HCT116 (cell line): ENCODE results near the gene LRRFIP1. TPM values are rescaled to one million over a fixed set of nuclear protein-coding genes. Genes with fewer than 3 reads are reported as not detected.
"Not testable (repeated sequence)": the region's sequence is repeated elsewhere in the genome, so short reads cannot be mapped to it uniquely, and the experiment has no call there.

ENCODE experiments used
- ATAC-seq: fragments of 200-7000 bp; cut with Tn5 transposase; 2 replicates; pipeline ENCODE4 v1.9.1; 2020; ENCODE audit warnings: mild to moderate bottlenecking, moderate library complexity
- BruUV-seq: library from RNA; stranded (reverse); fragments of 400-500 nt; replicated peaks from 2 replicates; lab custom pipeline; 2021; lab: Mats Ljungman, UMichigan
- CTCF ChIA-PET: fragments of 300-600 bp; sonication (Branson Sonifier 250); formaldehyde crosslinking; loops from one replicate; lab custom pipeline; 2021; ENCODE audit warnings: antibody characterized with exemption; lab: Charles Lee
- POLR2A ChIA-PET: fragments of 300-600, 350-600 bp; sonication (Branson Sonifier 250); formaldehyde crosslinking; loops from one replicate; lab custom pipeline; 2021; ENCODE audit warnings: antibody characterized with exemption; lab: Charles Lee
- RAD21 ChIA-PET, 2 experiments: fragments of 300-600 bp; sonication (Branson Sonifier 250); formaldehyde crosslinking; loops; one replicate each; lab custom pipeline; 2023; ENCODE audit warnings: low total read pairs in 2 of 2; ENCODE audit not compliant: uncharacterized antibody in 2 of 2, unreplicated experiment in 2 of 2, low non-redundant PET in 1 of 2; lab: Charles Lee
- DNase-seq: peaks from one replicate; pipeline ENCODE4 v3.0.0-alpha.2; 2010; ENCODE audit warnings: low read depth, low spot score
- H2AFZ ChIP-seq: fragments of 200-600 bp; shearing (Covaris generic), sonication (generic); 2 replicates; pipeline ENCODE4 v1.6.1; 2017; ENCODE audit warnings: low read depth, mixed run types, mixed read lengths, antibody characterized with exemption, low read length; ENCODE audit not compliant: poor library complexity, severe bottlenecking
- H3K27ac ChIP-seq: 2 replicates; pipeline ENCODE4 v1.5.1; 2012; ENCODE audit warnings: low read depth, low read length
- H3K27me3 ChIP-seq: fragments of 200-600 bp; sonication (generic); 2 replicates; pipeline ENCODE4 v1.6.1; 2016; ENCODE audit warnings: mixed run types, low read length, mixed read lengths; ENCODE audit not compliant: insufficient read depth
- H3K36me3 ChIP-seq, 2 experiments: fragments of 200-500 bp in 1 of 2; fragments of 200-600 bp in 1 of 2; sonication (Bioruptor generic) in 1 of 2; sonication (generic) in 1 of 2; 2 replicates each; pipeline versions ENCODE4 v1.5.1 to v1.6.1; 2014 to 2016; ENCODE audit warnings: low read length in 2 of 2, inconsistent platforms in 1 of 2, mixed read lengths in 1 of 2, mixed run types in 1 of 2; ENCODE audit not compliant: insufficient read depth in 2 of 2, control insufficient read depth in 1 of 2
- H3K4me1 ChIP-seq, 2 experiments: fragments of 200-600 bp in 1 of 2; sonication (generic) in 1 of 2; 2 replicates each; pipeline versions ENCODE4 v1.5.1 to v1.6.1; 2012 to 2017; ENCODE audit warnings: low read length in 2 of 2, inconsistent platforms in 1 of 2, mild to moderate bottlenecking in 1 of 2, mixed read lengths in 1 of 2, mixed run types in 1 of 2, moderate library complexity in 1 of 2; ENCODE audit not compliant: insufficient read depth in 2 of 2, control insufficient read depth in 1 of 2
- H3K4me2 ChIP-seq: fragments of 200-600 bp; sonication (generic); 2 replicates; pipeline ENCODE4 v1.6.1; 2017; ENCODE audit warnings: mixed run types, low read length, mixed read lengths
- H3K4me3 ChIP-seq, 2 experiments: fragments of 200-600 bp in 1 of 2; sonication (generic) in 1 of 2; replicated peaks in 1 of 2; 2 replicates each; pipeline ENCODE4 v1.5.1; 2011 to 2016; ENCODE audit warnings: low read length in 2 of 2, control low read depth in 1 of 2, low read depth in 1 of 2, mild to moderate bottlenecking in 1 of 2, mixed read lengths in 1 of 2, mixed run types in 1 of 2
- H3K79me2 ChIP-seq: fragments of 200-600 bp; sonication (generic); 2 replicates; pipeline ENCODE4 v1.6.1; 2017; ENCODE audit warnings: mild to moderate bottlenecking, mixed run types, low read length, moderate library complexity, mixed read lengths; ENCODE audit not compliant: insufficient read depth
- H3K9ac ChIP-seq: fragments of 200-600 bp; sonication (generic); 2 replicates; pipeline ENCODE4 v1.6.1; 2016; ENCODE audit warnings: low read length, mixed read lengths
- H3K9me2 ChIP-seq: fragments of 200-600 bp; sonication (generic), shearing (Covaris generic); 2 replicates; pipeline ENCODE4 v1.6.1; 2017; ENCODE audit warnings: mixed run types, mild to moderate bottlenecking, moderate library complexity; ENCODE audit not compliant: insufficient read depth
- H3K9me3 ChIP-seq, 2 experiments: fragments of 200-500 bp in 1 of 2; fragments of 200-600 bp in 1 of 2; sonication (Bioruptor generic) in 1 of 2; sonication (generic) in 1 of 2; 2 replicates each; pipeline ENCODE4 v1.6.1; 2014 to 2017; ENCODE audit warnings: low read length in 2 of 2, mixed read lengths in 2 of 2, inconsistent platforms in 1 of 2, low read depth in 1 of 2, mild to moderate bottlenecking in 1 of 2, mixed run types in 1 of 2, moderate library complexity in 1 of 2; ENCODE audit not compliant: control insufficient read depth in 1 of 2, insufficient read depth in 1 of 2
- H4K20me1 ChIP-seq: fragments of 200-600 bp; sonication (generic), shearing (Covaris generic); 2 replicates; pipeline ENCODE4 v1.6.1; 2017; ENCODE audit warnings: mixed run types, mild to moderate bottlenecking, moderate library complexity; ENCODE audit not compliant: insufficient read depth
- CBX3 ChIP-seq: IDR thresholded peaks from 2 replicates; pipeline ENCODE4 v1.6.1; 2012; ENCODE audit warnings: low read depth
- EGR1 ChIP-seq: IDR thresholded peaks from 2 replicates; pipeline ENCODE4 v1.6.1; 2012; ENCODE audit warnings: low read depth
- ELF1 ChIP-seq: IDR thresholded peaks from 2 replicates; pipeline ENCODE4 v1.6.1; 2012; ENCODE audit warnings: low read depth, borderline replicate concordance
- EZH2 ChIP-seq: fragments of 200-600 bp; sonication (generic); IDR thresholded peaks from 2 replicates; pipeline ENCODE4 v1.6.1; 2017; ENCODE audit warnings: antibody characterized with exemption, mixed run types
- FOSL1 ChIP-seq: IDR thresholded peaks from 2 replicates; pipeline ENCODE4 v1.6.1; 2012; ENCODE audit warnings: low read depth
- JUND ChIP-seq: IDR thresholded peaks from 2 replicates; pipeline ENCODE4 v1.6.1; 2012
- POLR2A ChIP-seq: IDR thresholded peaks from 2 replicates; pipeline ENCODE4 v1.7.0; 2011; ENCODE audit warnings: borderline replicate concordance; ENCODE audit not compliant: insufficient read depth, insufficient read length; ENCODE audit errors: extremely low read depth
- SP1 ChIP-seq: IDR thresholded peaks from 2 replicates; pipeline ENCODE4 v1.6.1; 2012; ENCODE audit warnings: low read depth
- SRF ChIP-seq: IDR thresholded peaks from 2 replicates; pipeline ENCODE4 v1.6.1; 2012; ENCODE audit warnings: low read depth
- YY1 ChIP-seq: IDR thresholded peaks from 2 replicates; pipeline ENCODE4 v1.6.1; 2011; ENCODE audit warnings: low read length, low read depth, moderate library complexity, mild to moderate bottlenecking; ENCODE audit not compliant: insufficient replicate concordance; ENCODE audit errors: extremely low read depth
- ZFX ChIP-seq: fragments of 450-650 bp; IDR thresholded peaks from 2 replicates; pipeline ENCODE4 v1.6.1; 2017
- ZNF274 ChIP-seq: fragments of 200-500 bp; sonication (Bioruptor generic); IDR thresholded peaks from 2 replicates; pipeline ENCODE4 v1.6.1; 2014; ENCODE audit warnings: mild to moderate bottlenecking, low read depth, low read length, inconsistent platforms
- intact Hi-C: fragments of 100-400 bp; cut with micrococcal nuclease; formaldehyde crosslinking; loops from 2 replicates; pipeline ENCODE4 v1.10.0; 2022
- total RNA-seq: library from RNA; stranded (reverse); gene quantifications from one replicate; pipeline ENCODE4 v1.2.1, GENCODE V29; 2021; ENCODE audit not compliant: unreplicated experiment
- TF ChIP-seq, protein P1 (sequence below): IDR thresholded peaks from 2 replicates; pipeline ENCODE4 v1.6.1; 2012; ENCODE audit warnings: low read depth
- TF ChIP-seq, protein P2 (sequence below): IDR thresholded peaks from 2 replicates; pipeline ENCODE4 v1.6.1; 2012

Gene LRRFIP1
- total RNA-seq, 1 experiment from 2014 or later = 76.9 TPM

DNA sequence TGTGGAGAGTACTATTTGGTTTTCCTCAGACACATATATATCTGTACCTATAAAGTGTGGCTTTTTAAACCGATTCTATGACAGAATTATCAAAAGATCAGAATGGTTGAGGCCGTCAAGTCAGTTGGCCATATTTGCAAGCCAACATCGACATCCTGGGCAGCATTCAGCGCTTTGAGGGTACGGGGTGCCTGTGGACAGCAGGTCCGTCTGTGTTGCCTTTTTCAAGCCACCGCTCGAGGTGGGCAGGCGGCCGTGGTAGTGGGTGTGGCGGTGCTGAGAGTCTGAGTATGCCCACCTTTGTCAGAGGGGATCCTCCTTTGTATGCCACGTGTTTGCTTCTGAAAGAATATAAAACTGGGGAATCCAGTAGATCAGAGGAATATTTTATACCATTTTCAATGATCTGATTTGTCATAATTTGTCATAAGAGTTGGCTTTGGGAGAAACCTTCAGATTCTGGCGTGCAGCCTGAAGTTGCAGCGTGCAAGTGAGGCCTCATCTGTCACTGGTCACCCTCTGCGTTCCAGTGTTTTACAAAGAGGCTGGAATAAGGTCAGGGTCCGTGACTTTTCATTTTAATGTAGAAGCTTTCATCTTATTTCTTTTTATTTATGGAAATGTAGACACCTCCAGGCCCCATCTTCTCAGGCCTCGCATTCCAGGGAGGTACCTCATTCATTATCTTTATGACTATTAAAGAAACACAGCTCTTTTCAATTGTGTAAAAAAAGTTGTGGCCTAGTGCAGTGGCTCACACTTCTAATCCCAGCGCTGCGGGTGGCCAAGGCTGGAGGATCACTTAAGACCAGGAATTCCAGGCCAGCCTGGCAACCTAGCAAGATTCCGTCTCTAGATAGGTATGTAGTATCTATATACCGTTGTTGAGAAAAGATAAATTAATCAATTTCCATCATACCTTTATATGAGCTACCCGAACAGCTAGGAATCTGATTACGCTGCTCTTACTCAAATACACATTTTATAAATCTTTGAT is 133.4 kb downstream of the LRRFIP1 start:
- RAD21 ChIA-PET = no interaction called here
- Histone ChIP-seq H3K4me3 (no peak overlapping the region), H3K27me3 (no peaks in the 10 kb centered on the region), H3K4me2 (no peak overlapping the region), H3K79me2 (no peaks in the 10 kb centered on the region), H3K9me3 (no peaks in the 10 kb centered on the region), H3K36me3 (peaks cover 25 to 32% of the 10 kb centered on the region in 2 experiments; a peak in 3 of 4 replicates), H4K20me1 (no peaks in the 10 kb centered on the region; the same call in 1 of the 2 replicates), H3K27ac (no peak overlapping the region), H3K9ac (no peak overlapping the region), H3K4me1 (no peaks in the 10 kb centered on the region), H3K9me2 (no peaks in the 10 kb centered on the region)
- POLR2A ChIA-PET = no interaction called here
- ATAC-seq = no peak
- no peak for DNase-seq
- CTCF ChIA-PET = no interaction called here
- intact Hi-C loops = no loop called here
- TF ChIP-seq FOSL1 = no peak
- no peak for TF ChIP-seq SP1
- TF ChIP-seq POLR2A = no peak
- no peak for TF ChIP-seq ZNF274
- no peak for TF ChIP-seq SRF
- no peak for TF ChIP-seq EZH2
- TF ChIP-seq CBX3 = no peak
- TF ChIP-seq ZFX = no peak
- no peak for TF ChIP-seq EGR1
- TF ChIP-seq, protein P1, sequence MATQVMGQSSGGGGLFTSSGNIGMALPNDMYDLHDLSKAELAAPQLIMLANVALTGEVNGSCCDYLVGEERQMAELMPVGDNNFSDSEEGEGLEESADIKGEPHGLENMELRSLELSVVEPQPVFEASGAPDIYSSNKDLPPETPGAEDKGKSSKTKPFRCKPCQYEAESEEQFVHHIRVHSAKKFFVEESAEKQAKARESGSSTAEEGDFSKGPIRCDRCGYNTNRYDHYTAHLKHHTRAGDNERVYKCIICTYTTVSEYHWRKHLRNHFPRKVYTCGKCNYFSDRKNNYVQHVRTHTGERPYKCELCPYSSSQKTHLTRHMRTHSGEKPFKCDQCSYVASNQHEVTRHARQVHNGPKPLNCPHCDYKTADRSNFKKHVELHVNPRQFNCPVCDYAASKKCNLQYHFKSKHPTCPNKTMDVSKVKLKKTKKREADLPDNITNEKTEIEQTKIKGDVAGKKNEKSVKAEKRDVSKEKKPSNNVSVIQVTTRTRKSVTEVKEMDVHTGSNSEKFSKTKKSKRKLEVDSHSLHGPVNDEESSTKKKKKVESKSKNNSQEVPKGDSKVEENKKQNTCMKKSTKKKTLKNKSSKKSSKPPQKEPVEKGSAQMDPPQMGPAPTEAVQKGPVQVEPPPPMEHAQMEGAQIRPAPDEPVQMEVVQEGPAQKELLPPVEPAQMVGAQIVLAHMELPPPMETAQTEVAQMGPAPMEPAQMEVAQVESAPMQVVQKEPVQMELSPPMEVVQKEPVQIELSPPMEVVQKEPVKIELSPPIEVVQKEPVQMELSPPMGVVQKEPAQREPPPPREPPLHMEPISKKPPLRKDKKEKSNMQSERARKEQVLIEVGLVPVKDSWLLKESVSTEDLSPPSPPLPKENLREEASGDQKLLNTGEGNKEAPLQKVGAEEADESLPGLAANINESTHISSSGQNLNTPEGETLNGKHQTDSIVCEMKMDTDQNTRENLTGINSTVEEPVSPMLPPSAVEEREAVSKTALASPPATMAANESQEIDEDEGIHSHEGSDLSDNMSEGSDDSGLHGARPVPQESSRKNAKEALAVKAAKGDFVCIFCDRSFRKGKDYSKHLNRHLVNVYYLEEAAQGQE = no peak
- TF ChIP-seq ELF1 = no peak
- TF ChIP-seq JUND = no peak
- TF ChIP-seq, protein P2, sequence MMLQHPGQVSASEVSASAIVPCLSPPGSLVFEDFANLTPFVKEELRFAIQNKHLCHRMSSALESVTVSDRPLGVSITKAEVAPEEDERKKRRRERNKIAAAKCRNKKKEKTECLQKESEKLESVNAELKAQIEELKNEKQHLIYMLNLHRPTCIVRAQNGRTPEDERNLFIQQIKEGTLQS = no peak
- no peak for TF ChIP-seq YY1
- TF ChIP-seq, all 23 proteins: peak for 0
- BruUV-seq = no TSS peak
- no peak overlapping the region for H2AFZ ChIP-seq

DNA sequence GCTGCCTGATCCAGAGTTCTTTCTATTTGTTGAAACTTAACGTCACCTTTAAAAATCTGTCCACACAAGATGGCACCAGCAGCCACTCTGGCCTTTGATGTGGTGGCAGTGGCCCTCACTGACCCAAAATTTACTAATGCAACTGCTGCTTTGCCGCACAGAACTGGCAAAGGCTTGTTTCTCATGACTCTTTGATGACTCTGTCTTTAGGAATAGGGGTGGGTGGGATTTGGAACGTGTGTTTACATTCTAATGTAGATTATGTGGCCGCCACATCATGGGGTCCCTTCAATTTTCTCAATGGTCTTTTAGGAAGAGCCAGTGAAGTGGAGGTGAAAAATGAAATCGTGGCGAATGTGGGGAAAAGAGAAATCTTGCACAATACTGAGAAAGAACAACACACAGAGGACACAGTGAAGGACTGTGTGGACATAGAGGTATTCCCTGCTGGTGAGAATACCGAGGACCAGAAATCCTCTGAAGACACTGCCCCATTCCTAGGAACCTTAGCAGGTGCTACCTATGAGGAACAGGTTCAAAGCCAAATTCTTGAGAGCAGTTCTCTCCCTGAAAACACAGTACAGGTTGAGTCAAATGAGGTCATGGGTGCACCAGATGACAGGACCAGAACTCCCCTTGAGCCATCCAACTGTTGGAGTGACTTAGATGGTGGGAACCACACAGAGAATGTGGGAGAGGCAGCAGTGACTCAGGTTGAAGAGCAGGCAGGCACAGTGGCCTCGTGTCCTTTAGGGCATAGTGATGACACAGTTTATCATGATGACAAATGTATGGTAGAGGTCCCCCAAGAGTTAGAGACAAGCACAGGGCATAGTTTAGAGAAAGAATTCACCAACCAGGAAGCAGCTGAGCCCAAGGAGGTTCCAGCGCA is 135.2 kb downstream of the LRRFIP1 start:
- H3K4me1 ChIP-seq, H3K4me3 ChIP-seq, H4K20me1 ChIP-seq, RAD21 ChIA-PET, POLR2A ChIA-PET, H3K9me3 ChIP-seq, H3K9ac ChIP-seq, H3K9me2 ChIP-seq, CTCF ChIA-PET, H3K27me3 ChIP-seq, H2AFZ ChIP-seq, BruUV-seq, H3K79me2 ChIP-seq, ATAC-seq, H3K4me2 ChIP-seq, intact Hi-C loops, DNase-seq, H3K27ac ChIP-seq: not testable (repeated sequence)
- peaks cover 18 to 22% of the 10 kb centered on the region in 2 experiments; a peak in 3 of 4 replicates for H3K36me3 ChIP-seq
